WERI-Rb-1 (cell line): ENCODE measurements around the gene PDZRN3.
A peak's percentile ranks its signal among the peaks of the same experiment; 100 is the strongest.

Experiments
- DNase-seq: peaks from one replicate; pipeline ENCODE4 v3.0.0-alpha.2; 2020
- H3K27ac ChIP-seq: fragments of 250-450 bp; sonication (Bioruptor Pico); 2 replicates; pipeline ENCODE4 v1.5.1; 2020; ENCODE audit warnings: mild to moderate bottlenecking, moderate library complexity
- H3K27me3 ChIP-seq: fragments of 250-450 bp; sonication (Bioruptor Pico); 2 replicates; pipeline ENCODE4 v1.5.1; 2021; ENCODE audit warnings: mild to moderate bottlenecking, low read depth, moderate library complexity; ENCODE audit not compliant: insufficient read depth, severe bottlenecking
- H3K36me3 ChIP-seq: fragments of 250-450 bp; sonication (Bioruptor Pico); 2 replicates; pipeline ENCODE4 v1.5.1; 2020; ENCODE audit warnings: mild to moderate bottlenecking, moderate library complexity
- H3K4me3 ChIP-seq: 2 replicates; pipeline ENCODE4 v1.5.1; 2011; ENCODE audit warnings: low read depth, mild to moderate bottlenecking, control low read depth, low read length
- H3K9me3 ChIP-seq: fragments of 250-450 bp; sonication (Bioruptor Pico); 2 replicates; pipeline ENCODE4 v1.5.1; 2021; ENCODE audit warnings: mild to moderate bottlenecking, moderate library complexity; ENCODE audit not compliant: severe bottlenecking
- CTCF ChIP-seq: IDR thresholded peaks from 2 replicates; pipeline ENCODE4 v1.5.1; 2011; ENCODE audit warnings: low read depth, mild to moderate bottlenecking, control low read depth, inconsistent platforms, low read length

PDZRN3 gene

DNA sequence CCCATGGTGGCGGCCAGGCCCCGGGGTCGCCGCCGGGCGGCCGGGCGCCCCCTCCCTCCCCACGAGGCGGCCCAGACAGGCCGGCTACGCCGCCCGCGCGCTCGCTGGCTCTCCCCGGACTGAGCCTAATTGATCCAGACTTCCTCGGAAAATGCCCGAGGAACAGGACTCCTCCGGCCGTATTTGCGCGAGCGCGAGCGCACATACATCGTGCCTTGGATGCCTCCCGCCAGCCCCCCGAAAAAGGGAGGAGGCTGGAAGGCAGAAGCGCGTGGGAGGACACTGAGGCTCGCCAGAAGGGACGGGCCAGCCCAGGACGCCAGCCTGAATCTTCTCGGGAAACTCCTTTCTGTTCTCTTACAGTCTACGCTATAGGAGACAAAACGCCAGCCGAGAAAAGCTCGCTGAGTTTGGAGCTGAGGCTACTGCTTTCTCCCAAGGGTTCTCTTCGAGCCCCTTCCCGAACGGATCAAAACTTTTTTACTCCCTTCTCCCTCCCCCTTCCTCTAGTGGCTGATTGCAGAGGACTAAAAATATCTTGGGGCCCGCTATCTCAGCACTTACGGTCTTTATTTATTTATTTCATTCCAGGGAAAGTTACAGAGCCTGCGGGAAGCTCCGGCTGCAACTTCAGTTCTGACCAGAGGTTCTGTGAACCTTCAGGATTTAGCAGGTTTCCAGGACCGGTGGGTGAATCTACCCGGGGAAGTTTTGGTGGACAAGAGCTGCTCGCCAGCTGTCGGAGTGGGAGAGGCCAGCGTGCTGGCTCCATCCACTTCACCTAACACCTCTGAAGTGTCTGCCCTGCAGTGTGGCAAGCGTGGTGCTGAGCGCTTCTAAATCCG lies at the start of gene PDZRN3:
PDZRN3 (minus strand) TSS at position 121 of the 845 bp plus-strand sequence.
- Histone ChIP-seq H3K9me3 (no peaks in the 10 kb centered on the region), H3K4me3 (peak within 1 kb of the TSS; percentile 80), H3K36me3 (no peaks in the 10 kb centered on the region), H3K27me3 (no peaks in the 10 kb centered on the region), H3K27ac (peak within 1 kb of the TSS; percentile 78)
- TF ChIP-seq CTCF: no peak
- peak; percentile 74 for DNase-seq

GRCh38 chr3:73674280-73674679 lies 49.5 kb upstream of the PDZRN3 start:
- Histone ChIP-seq H3K27me3 (no peaks in the 10 kb centered on the region), H3K9me3 (no peaks in the 10 kb centered on the region), H3K27ac (no peak overlapping the region), H3K4me3 (no peak overlapping the region), H3K36me3 (no peaks in the 10 kb centered on the region)
- DNase-seq: no peak
- TF ChIP-seq CTCF: no peak

GRCh38 chr3:73669260-73669659 lies 44.5 kb upstream of the PDZRN3 start:
- no peak for DNase-seq
- TF ChIP-seq CTCF: no peak
- no peaks in the 10 kb centered on the region for H3K9me3 ChIP-seq
- no peaks in the 10 kb centered on the region for H3K36me3 ChIP-seq
- H3K27ac ChIP-seq: no peak overlapping the region
- H3K27me3 ChIP-seq: no peaks in the 10 kb centered on the region
- no peak overlapping the region for H3K4me3 ChIP-seq

DNA sequence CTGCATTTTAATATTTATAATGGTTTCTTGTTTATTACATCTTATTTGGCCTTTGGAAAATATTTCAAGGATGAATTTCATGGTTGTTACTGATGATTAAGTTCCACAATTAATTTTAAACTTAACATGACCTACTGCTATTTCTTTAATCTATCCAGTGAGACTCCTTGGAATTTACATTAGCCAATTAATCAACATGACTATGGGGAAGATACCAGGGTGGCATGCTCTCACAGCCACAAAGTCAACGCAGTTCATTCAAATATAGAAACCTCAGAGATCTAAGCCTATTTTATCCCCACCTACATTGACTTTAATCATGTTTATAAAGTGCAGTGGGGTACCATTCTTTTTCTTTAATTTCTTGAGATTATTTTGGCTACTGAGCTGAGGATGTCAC lies 43.6 kb upstream of the PDZRN3 start:
- no peak overlapping the region for H3K27ac ChIP-seq
- TF ChIP-seq CTCF: no peak
- no peak overlapping the region for H3K4me3 ChIP-seq
- no peak for DNase-seq
- H3K36me3 ChIP-seq: no peaks in the 10 kb centered on the region
- H3K27me3 ChIP-seq: no peaks in the 10 kb centered on the region
- H3K9me3 ChIP-seq: no peaks in the 10 kb centered on the region

DNA sequence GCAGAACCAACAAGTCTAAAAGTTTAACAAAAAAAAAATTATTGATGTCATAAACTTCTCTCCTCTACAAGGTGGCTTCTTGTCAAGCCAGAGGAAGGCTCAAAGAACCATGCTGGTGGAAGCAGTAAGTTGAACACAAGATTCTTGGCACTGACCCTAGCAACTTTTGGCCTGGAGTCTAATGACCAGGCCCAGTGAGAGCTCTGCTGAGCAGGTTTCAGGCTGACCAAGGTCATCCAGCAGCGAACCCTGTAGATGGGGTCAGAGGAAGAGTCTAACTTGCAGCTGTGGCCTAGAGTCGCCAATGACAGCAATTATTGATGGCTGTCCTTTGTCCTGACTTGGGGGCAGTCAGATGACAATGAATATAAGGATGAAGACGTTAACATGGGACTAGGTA lies 43.1 kb upstream of the PDZRN3 start:
- Histone ChIP-seq H3K4me3 (no peak overlapping the region), H3K9me3 (no peaks in the 10 kb centered on the region), H3K36me3 (no peaks in the 10 kb centered on the region), H3K27me3 (no peaks in the 10 kb centered on the region), H3K27ac (no peak overlapping the region)
- no peak for TF ChIP-seq CTCF
- DNase-seq: no peak

GRCh38 chr3:73665286-73665685 lies 40.5 kb upstream of the PDZRN3 start:
- Histone ChIP-seq H3K27ac (no peak overlapping the region), H3K36me3 (no peaks in the 10 kb centered on the region), H3K9me3 (no peaks in the 10 kb centered on the region), H3K4me3 (no peak overlapping the region), H3K27me3 (no peaks in the 10 kb centered on the region)
- no peak for TF ChIP-seq CTCF
- no peak for DNase-seq
